ENCODE data around the gene DHX36.
A peak's percentile ranks its signal among the peaks of the same experiment; 100 is the strongest.

DHX36 gene

DNA sequence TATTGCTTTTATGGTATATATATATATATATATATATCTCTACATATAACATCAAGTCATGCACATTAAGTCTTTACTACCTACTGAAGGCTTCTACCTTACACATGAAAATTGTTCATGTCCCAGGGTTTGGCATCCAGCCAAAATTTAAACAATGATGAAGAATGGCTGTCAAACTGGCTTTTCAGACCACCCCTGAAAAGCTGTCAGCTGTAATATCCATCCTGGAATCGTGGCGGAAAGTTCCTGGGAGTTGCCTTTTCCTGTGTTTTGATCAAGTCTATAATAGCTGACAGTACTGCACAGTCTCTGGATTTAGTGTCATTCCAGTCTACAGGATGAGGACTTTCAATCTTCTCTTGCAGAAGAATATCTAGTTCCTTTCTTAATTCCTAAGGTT is 48.3 kb downstream of the DHX36 start:
- DNase-seq = no peak

DNA sequence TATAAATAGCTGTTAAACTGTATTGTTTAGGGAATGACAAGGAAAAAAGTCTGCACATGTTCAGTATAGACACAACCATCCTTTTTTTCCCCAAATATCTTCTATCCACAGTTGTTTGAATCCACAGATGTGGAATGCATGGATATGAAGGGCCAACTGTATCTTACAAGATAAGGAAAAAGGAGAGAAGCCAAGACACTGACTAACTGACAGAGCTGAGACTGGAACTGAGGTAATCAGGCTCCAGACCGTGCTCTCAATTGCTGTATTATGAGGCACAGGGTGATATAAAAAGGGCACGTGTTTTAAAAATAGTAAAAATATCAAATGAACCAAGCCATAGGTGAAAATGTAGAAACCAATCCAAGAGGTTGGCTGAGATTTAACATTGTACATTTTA is 49.0 kb downstream of the DHX36 start:
- no peak for DNase-seq

DNA sequence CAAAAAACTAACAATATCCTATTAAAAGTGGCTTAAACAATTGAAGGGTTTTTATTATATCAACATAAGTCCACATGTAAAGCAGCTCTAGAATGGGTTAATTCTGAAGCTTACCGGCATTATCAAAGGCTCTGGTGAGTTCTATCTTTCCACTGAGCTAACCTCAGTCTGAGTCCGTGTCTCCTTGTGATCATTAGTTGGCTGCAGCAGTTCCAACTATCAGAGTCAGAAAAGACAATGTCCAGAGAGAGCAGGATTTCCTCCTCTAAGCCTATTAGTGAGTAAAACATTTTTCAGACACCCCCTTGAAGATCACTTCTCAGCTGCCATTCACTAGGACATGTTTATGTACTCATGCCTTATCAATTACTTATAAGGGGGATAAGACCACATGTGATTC is 49.9 kb downstream of the DHX36 start:
- DNase-seq = no peak

DNA sequence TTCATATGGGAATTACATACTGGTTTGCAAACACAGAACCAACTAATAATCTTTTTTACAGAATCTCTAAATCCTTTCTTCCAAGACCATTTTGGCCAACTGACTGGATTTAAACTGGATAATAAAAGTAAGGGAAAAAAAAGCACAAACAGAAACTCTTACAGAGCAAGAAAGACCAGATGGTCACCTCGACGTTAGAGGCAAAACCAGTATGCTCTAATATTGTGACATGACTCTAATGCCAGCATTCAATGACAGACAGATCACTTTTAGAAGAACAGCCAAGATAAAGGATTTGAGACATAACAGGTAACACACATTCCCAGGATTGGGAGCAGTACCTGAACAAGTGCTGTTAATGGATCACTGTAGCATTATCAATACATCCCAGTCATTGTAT is 50.9 kb downstream of the DHX36 start:
- no peak for DNase-seq

DNA sequence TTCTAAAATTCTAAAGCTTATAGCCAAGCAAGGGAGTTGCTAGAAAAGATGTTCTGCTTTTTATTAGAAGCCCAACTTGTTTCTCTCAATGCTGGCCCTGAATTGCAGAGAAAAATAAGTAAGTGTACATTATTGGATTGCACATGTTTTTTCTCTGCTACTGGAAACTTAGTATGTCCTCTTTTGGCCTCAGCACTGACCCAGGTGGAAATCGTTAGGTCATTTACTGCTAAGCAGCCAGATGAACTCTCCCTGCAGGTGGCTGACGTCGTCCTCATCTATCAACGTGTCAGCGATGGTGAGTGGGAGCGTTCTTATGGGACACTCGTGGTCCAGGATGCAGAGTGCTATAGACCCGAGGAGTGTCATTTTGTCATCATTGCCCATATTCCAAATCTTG is 69.8 kb downstream of the DHX36 start:
- DNase-seq = no peak

DNA sequence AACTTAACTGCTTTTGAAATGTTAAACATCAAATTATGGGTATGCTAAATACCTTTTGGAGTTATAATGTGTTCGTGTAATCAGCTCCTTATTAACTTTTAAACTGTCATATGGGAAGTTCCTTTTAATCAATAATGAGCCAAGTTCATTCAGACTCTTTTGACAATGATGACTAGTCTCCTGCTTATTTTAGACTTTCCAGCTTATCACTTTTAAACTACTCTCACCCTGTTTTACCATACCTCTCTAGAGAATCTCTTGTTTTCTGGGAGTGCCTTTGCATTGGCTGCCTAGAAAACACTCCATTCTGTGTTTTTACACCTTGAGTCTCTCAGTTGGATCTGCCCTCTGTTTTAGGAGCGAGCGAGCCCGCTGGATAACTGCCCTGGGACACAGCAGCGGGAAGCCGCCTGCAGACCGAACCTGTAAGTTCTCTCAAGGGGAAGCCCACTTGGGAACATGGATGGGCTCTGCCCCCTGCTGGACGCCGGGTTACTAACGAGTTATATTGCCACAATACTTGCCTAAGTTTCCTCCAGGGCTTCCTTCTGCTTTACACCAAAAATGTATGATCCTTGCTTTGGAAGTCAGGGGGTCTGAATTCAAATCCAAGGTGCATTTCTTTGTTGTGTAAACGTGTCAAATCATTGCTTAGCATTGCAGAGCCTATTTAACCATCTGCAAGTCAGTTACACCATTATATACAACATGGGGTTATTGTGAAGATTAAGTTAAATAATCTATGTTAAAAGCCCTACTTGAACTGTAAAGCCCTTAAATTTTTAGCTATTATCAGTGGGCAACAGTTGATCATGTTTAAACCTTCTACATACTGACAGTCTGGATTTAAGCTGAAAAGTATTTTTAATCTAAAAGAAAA is 71.3 kb downstream of the DHX36 start:
- DNase-seq = peak; percentile 18

DNA sequence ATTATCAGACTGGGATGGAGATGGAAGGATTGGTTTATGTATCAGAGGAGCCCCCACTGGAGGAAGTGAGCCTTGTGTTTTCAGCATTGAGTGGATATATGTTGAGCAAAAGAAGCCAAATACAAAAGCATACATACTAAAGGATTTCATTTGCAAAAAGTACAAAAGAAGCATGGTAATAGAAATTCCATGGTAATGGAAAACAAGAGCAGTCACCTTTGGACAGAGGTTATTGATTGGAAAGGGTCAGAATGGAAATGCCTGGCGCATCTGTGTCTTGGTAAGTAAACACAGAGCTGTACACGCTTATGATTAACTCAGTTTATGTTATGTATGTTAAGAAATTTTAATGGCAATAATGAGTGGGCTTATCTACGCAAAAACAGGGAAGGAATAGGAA is 72.7 kb downstream of the DHX36 start:
- no peak for DNase-seq

DNA sequence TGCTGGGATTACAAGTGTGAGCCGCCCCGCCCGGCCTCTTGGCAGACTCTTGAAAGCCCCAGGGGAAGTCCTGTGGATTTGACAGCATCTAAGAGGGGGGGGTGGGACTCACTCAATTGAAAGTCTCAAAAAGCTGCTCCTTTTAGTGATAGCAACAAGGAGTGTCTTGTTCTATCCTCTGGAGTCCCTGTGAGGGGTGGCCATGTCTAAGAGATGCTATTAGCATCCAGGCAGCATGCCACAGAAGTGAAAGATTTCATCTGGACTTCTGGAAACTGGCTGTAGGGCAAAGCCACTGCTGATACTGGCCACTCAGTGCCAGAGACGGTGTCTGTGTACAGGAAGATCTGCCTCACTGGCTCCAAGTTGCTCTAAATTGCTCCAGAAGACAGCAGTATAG is 74.0 kb downstream of the DHX36 start:
- DNase-seq = no peak

DNA sequence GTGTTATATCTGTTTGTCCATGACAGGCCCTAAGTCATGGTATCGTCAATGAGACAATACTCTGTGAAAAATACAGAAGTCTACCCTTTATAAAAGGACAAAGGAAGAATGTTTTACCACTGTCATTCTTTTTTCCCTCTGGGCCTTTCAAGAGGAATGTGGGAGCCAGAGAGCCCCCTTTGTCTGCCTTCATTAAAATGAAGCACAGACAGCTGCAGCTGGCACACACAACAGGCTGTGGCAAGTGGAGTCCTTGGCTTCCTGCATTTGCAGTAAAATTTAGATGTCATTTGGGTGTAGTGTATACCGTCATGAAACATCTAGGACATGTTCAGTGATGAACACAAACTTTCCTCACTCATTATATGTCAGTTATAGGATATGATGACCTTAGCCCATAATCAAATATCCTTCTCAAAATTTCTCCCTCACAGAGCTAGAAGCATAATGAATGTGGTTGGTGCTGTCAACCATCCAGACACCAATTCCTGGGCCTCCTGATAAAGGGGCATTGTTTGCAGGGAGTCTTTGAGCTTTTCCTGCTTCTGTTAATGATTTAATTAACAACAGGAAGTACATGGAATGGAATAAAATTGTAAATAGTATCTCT is 76.4 kb downstream of the DHX36 start:
- DNase-seq = no peak

DNA sequence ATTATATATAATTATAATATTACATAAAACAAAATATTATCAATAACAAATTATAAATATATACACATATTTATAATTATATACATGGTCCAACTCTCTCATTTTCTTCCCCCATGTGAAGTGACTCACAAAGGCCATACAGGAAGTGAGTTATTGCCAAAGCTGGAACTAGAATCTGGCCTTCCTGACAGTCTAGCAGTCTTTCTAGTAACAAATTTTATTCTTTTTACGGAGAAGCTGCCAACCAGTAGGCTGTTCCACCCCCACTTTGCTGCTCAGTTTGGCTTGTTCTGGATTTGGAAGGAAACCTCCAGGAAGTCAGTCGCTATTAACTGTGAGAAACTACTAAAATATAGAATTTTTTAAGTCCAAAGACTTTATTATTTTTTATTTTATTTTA is 79.6 kb downstream of the DHX36 start:
- DNase-seq = no peak

DNA sequence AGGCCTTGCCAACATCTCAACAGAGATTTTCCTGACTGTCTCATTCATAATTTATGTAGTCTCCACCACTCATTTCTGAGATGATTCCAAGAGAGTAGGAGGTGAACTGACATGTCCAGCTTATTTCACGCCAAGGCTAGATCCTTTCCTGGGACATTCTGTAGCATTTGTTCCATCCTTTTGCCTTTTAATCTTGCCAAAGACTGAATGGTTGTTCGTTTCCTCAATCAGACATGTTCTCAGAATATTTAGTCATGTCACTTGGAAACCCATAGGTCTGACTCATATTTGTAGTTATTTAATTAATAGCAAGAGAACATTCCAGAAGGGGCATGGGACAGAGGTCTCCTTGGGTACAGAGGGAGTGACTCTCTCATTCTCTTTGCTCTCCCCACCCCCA is 80.9 kb downstream of the DHX36 start:
- DNase-seq = no peak

DNA sequence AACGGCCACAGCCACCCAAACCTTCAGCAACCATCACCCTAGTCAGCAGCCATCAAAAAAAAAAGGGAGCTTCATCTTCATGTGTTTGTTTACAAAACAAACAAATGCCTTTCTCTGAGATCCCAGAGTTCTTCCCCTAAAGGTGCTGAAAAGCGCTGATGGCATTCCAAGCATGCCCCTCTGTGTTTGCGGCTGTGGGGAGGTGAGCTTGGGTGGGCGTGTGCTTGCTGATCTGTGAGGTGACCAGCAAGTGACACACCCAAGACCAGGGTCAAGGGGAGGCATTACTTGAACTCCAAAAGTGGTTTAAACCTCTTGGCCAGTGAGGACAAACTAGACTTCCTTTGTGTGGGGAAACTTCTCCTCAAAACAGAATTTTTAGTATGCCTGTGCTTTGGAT is 81.5 kb downstream of the DHX36 start:
- no peak for DNase-seq

DNA sequence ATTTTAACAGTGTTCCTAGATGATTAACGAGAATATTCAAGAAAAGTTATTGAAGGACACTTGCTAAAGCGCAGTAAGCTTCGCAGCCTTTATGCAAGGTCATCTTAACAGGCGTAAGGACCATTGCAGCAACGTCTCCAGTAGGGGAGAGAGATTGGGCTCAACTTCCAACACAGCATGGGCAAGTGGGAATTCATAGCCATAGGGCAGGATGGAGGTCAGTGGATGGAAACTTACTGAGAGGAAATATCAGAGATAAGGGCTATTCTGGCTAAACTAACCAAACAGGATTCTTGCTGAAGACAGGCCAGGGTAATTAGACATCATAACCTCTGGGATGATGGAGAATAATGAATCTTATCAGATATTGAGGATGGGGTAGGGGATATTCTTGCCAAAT is 82.8 kb downstream of the DHX36 start:
- no peak for DNase-seq

DNA sequence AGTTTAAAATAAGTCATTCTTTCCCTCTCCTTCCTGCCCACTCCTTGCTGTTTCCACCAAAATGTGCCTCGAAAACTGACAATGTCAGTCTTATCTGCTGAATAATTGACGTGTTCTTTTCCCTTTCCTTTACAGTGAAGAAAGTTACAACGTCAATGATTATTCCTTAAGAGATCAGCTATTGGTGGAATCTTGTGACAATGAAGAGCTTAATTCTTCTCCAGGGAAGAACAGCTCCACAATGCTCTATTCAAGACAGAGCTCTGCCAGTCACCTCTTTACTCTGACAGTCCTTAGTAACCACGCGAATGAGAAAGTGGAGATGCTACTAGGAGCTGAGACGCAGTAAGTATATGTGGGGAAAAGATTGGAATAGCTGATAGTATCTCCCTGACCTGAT is 84.1 kb downstream of the DHX36 start:
- no peak for DNase-seq

DNA sequence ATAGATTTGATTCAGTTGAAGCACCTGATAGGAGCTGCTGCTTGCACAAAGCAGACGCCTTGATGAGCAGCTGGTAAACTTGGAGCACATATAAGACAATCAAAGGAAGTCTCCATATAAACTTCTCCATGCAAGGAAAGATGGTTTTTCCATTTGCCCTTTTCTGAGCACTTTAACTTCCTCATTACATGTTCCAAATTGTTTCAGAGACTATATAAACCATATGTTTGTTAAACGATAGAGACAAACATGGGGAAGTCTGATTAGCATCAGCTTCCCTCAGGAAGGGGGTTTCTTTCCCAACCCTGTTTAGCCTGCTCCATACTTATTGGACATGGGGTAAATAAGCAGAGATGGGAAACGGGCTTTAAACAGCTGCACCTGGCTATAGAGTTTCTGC is 88.0 kb downstream of the DHX36 start:
- no peak for DNase-seq

DNA sequence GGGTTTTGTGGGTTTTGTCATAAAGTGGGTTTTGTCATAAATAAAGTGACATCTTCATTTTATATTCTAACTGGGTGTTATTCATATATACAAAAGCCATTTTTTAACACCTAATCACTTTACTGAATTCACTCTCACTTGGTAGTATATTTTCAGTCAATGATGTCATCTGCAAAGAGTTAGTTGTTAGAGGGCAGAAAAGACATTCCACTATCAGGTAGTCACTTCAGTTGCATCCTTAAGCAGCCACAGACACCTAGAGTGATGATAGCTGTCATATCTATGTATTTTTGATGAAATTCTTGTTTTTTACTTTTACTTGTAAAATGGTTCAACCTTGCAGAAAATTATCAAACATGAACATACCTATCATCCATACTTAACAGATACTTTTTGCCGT is 89.0 kb downstream of the DHX36 start:
- no peak for DNase-seq

DNA sequence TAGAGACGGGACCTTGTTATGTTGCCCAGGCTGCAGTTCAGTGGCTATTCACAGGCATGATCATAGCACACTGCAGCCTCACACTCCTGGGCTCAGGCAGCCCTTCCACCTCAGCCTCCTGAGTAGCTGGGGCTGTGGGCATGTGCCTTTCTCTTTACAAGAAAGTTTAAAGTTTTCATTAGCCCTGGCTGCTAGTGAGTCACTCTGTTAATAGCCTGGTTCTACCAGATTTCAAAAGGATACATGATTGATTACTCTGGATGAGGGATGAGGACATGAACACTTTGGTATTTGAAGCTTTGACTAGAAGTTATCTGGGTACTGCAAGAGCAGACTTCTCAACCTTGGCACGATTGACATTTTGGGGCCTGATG is 95.1 kb downstream of the DHX36 start:
- DNase-seq = no peak

DNA sequence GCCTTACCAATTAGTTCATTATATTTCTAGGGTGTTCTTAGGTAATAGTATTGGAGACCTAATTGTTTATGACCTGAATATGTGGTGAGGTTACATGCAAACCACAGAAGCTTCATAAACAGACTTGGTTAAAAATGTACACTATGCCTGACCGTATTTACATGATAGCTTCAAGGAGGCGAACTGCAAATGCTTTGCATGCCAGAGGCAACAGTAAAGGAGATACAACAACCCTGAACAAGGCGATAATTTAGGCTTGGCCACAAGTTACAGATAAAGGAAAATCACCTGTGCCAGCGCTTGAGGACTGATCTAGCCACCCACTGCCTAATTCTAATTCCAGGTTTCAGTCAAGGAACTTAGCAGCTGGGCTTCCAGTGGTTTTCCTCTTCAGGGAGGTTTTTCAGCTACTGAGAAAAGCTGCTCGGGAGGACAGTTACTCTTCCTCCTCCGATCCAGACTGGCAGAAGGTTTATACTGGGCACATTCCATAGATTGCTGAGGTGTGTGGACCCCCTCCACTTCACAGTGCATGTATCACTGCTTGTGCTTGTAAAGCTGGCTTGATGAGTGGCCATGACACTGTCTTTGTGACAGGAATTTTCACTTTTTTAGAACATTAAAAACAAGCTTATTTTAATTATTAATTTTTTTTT is 95.6 kb downstream of the DHX36 start:
- no peak for DNase-seq

DNA sequence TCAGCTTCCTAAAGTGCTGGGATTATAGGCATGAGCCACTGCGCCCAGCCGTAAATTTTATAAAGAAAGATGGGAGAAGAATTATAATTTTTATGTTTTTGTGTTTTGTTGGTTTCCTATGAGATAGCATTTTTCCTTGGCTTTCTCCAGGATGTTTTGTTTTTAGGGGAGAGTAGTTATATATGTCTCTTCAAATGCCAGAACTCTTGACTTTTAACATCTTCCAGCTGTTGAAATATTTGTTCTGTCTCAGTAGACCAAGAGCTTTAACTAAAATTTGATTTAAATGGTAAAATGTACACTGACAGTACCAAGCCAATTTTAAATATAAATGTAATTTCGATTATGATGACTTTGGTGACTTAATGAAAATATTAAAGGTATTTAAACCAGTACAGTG is 96.8 kb downstream of the DHX36 start:
- no peak for DNase-seq

DNA sequence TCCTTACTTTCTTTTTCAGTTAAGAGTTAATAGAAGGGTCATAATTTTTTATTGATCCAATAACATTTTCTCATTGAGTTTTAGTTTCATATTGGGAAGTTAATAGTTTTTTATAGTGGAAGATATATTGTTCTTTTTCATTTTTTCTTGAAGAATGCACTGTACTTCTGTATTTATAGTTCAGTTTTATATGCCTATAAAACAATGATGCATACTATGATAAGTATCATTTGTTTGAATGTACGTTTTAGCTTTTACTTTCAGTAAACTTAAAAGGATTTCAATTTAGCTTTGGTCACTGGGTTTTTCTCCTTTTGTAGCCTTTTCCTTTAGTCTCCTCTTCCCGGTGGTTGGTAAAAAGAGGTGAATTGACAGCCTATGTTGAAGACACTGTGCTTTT is 98.8 kb downstream of the DHX36 start:
- DNase-seq = no peak

DNA sequence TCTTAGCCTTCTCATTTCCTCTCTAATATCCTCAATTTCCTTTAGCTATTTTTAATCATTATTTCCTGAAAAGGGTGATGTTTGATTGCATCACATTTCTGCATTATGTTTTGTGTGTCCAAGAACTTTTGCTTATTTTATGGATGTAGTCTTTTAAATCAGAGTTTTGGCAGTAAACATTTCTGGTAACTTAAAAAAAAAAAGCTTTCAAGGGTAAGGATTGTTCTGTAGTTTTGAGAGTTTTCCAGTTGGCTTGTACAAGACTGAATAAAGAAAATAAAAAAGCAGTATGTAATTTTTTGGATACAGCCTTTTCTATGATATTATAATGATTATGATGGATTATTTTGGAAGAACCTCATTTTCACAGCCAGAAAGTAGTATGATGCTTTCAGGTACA is 99.4 kb downstream of the DHX36 start:
- DNase-seq = no peak

DNA sequence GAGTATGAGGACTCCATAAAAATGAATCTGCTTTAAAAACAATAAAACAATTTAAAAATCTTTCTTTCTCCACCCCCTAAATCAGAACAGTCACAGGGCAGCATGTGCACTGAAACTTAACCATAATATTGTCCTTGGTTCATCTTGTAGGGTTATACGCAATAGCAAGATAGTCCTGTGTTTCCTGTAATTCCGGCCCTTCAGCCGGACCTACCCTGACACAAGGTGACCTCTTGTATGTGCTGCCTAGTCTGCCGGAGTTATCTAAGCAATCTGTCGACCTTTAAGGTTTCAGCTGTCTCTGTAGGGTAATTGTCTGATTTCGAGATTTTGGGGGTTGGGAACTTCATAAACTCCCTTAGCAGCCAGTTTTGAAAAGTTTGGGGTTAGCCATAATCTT is 99.9 kb downstream of the DHX36 start:
- no peak for DNase-seq

DNA sequence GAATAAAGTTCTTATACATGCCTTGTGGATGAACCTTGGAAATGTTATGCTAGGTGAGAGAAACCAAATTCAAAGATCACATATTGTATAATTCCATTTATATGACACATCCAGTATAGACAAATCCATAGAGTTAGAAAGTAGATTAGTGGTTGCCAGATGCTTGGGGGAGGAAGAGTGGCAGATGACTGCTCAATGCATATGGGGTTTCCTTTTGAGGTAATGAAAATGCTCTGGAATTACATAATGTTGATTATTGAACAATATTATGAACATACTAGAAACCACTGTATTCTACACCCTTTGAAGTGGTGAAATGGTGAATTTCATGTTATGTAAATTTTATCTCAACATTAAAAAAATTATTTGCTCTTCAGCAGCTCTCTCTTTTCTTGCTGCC is 100.8 kb downstream of the DHX36 start:
- no peak for DNase-seq
